ENCODE measurements around the gene MAP1LC3B.

The MAP1LC3B gene

DNA sequence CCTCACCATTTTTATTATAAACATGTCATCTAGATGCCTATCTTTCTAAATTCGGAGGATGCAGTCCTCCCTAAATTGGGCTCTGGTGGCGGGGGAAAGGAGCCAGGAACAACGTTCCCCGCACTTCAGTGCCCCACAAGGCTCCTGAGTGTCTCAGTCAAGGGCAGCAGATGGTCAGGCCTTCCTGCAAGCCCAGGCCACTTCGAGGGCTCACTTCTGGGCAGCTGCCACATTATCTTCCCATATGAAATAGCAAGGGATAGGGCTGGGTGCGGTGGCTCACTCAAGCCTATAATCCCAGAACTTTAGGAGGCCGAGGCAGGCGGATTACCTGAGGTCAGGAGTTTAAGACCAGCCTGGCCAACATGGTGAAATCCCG is 40.8 kb upstream of the MAP1LC3B start:
- DNase-seq (ENCODE audit: low read depth, low spot score): no peak
- in situ Hi-C loops (cut with HindIII; ENCODE audit: low sequenced_read_pairs): no loop called here
- no peak for TF ChIP-seq CTCF (IDR thresholded peaks at IDR 0.05; ENCODE audit: low read depth, low read length)
- no peak overlapping the region for H3K4me3 ChIP-seq (ENCODE audit: low read depth, low read length)

GRCh38 chr16:87352818-87353217 is 39.3 kb upstream of the MAP1LC3B start:
- TF ChIP-seq CTCF (IDR thresholded peaks at IDR 0.05; ENCODE audit: low read depth, low read length): no peak
- no peak overlapping the region for H3K4me3 ChIP-seq (ENCODE audit: low read depth, low read length)
- in situ Hi-C loops (cut with HindIII; ENCODE audit: low sequenced_read_pairs): no loop called here
- DNase-seq (ENCODE audit: low read depth, low spot score): no peak

- DNase-seq (ENCODE audit: low read depth, low spot score): no peak
- TF ChIP-seq CTCF (IDR thresholded peaks at IDR 0.05; ENCODE audit: low read depth, low read length): no peak
- H3K4me3 ChIP-seq (ENCODE audit: low read depth, low read length): no peak overlapping the region
- in situ Hi-C loops (cut with HindIII; ENCODE audit: low sequenced_read_pairs): no loop called here
Measured at GRCh38 chr16:87353613-87354012, 38.5 kb upstream of the MAP1LC3B start.

DNA sequence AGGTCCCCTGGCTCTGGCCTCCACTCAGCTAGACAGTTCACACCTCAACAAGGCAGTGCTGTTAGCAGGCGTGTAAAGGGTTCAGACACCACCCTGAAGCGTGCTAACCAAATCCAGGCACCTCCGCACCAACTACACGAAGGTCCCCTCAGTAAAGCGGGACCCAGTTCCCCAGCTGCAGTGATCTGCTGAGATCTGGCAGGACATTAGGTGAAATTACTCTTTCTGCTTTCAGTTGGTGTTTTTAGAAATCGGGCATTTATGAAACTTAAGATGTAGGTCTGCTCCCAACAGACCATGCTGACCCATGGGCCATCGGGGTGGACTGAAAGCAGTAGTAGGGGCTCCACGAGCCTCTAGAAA is 35.7 kb upstream of the MAP1LC3B start:
- no peak for TF ChIP-seq CTCF (IDR thresholded peaks at IDR 0.05; ENCODE audit: low read depth, low read length)
- H3K4me3 ChIP-seq (ENCODE audit: low read depth, low read length): no peak overlapping the region
- in situ Hi-C loops (cut with HindIII; ENCODE audit: low sequenced_read_pairs): no loop called here
- no peak for DNase-seq (ENCODE audit: low read depth, low spot score)

GRCh38 chr16:87358250-87358649 is 33.9 kb upstream of the MAP1LC3B start:
- TF ChIP-seq CTCF (IDR thresholded peaks at IDR 0.05; ENCODE audit: low read depth, low read length): no peak
- DNase-seq (ENCODE audit: low read depth, low spot score): no peak
- in situ Hi-C loops (cut with HindIII; ENCODE audit: low sequenced_read_pairs): no loop called here
- H3K4me3 ChIP-seq (ENCODE audit: low read depth, low read length): no peak overlapping the region

- no peak for TF ChIP-seq CTCF (IDR thresholded peaks at IDR 0.05; ENCODE audit: low read depth, low read length)
- no peak overlapping the region for H3K4me3 ChIP-seq (ENCODE audit: low read depth, low read length)
- in situ Hi-C loops (cut with HindIII; ENCODE audit: low sequenced_read_pairs): no loop called here
- no peak for DNase-seq (ENCODE audit: low read depth, low spot score)
Measured at GRCh38 chr16:87358696-87359095, 33.4 kb upstream of the MAP1LC3B start.

DNA sequence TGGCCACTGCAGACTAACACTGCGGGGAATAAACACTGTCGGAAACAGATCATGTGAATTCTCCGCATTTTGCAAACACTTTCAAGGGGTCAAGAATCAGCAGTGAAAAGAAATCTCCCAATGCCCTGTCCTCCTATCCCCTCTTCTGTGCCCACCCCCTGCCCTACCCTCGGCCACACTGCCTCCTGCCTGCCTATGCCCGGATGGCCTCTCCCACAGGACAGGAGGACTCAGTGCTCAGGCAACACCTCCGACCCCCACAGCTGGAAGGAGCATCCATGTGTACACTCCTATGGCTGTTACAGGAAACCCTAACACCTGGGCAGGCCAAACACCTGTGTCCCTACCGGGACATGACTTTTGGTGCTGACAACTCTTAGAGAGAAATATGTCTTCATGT is 33.0 kb upstream of the MAP1LC3B start:
- no peak for DNase-seq (ENCODE audit: low read depth, low spot score)
- in situ Hi-C loops (cut with HindIII; ENCODE audit: low sequenced_read_pairs): no loop called here
- H3K4me3 ChIP-seq (ENCODE audit: low read depth, low read length): no peak overlapping the region
- TF ChIP-seq CTCF (IDR thresholded peaks at IDR 0.05; ENCODE audit: low read depth, low read length): no peak
